ENCODE results near the gene NRDE2.

The NRDE2 gene

DNA sequence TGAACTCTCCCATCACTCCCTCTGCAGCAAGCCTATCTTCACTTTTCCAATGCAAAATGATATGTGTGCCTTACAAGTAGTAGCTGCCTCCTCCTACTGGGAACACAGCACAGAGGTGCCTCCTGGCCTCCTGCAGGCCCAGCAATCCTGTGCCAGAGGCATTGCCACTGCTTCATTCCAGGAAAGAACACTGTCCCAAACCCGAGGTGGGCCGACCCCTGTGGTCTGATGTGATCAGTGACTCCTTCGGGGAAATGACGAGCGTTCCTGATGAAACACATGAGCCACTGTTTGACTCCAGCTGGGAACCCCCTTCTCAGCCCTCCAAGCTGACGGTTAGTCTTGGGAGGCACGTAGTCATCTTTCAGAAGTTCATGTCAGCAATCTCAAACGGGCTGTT is 55.9 kb downstream of the NRDE2 start:
- H4K20me1 ChIP-seq (ENCODE audit: insufficient read depth, low read length), result no peaks in the 10 kb centered on the region
- H3K4me1 ChIP-seq (ENCODE audit: low read length), result no peaks in the 10 kb centered on the region
- H3K9me2 ChIP-seq (replicated peaks; ENCODE audit: insufficient read depth, low read length), result no peaks in the 10 kb centered on the region
- no peak overlapping the region for H3K27ac ChIP-seq (ENCODE audit: low read length)
- no peak for DNase-seq
- TF ChIP-seq, protein P1, sequence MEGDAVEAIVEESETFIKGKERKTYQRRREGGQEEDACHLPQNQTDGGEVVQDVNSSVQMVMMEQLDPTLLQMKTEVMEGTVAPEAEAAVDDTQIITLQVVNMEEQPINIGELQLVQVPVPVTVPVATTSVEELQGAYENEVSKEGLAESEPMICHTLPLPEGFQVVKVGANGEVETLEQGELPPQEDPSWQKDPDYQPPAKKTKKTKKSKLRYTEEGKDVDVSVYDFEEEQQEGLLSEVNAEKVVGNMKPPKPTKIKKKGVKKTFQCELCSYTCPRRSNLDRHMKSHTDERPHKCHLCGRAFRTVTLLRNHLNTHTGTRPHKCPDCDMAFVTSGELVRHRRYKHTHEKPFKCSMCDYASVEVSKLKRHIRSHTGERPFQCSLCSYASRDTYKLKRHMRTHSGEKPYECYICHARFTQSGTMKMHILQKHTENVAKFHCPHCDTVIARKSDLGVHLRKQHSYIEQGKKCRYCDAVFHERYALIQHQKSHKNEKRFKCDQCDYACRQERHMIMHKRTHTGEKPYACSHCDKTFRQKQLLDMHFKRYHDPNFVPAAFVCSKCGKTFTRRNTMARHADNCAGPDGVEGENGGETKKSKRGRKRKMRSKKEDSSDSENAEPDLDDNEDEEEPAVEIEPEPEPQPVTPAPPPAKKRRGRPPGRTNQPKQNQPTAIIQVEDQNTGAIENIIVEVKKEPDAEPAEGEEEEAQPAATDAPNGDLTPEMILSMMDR (IDR thresholded peaks at IDR 0.05; ENCODE audit: low read length), result no peak
- TF ChIP-seq EZH2 (optimal IDR thresholded peaks at IDR 0.05; ENCODE audit: low read depth, low read length) (no peak), EZH2phosphoT487 (IDR thresholded peaks at IDR 0.05; ENCODE audit: low read length) (no peak)
- no peak overlapping the region for H2AFZ ChIP-seq (ENCODE audit: low read length)
- no peak overlapping the region for H3K4me2 ChIP-seq (ENCODE audit: low read depth, low read length)
- H3K9me3 ChIP-seq (replicated peaks; ENCODE audit: insufficient read depth, low read length), result no peaks in the 10 kb centered on the region
- no peaks in the 10 kb centered on the region for H3K36me3 ChIP-seq (replicated peaks; ENCODE audit: insufficient read depth, low read length)
- H3K4me3 ChIP-seq (ENCODE audit: low read length), result no peak overlapping the region
- H3K27me3 ChIP-seq (replicated peaks; ENCODE audit: insufficient read depth, low read length), result no peaks in the 10 kb centered on the region
- H3F3A ChIP-seq (ENCODE audit: insufficient read depth, low read length), result no peaks in the 10 kb centered on the region
- H3K79me2 ChIP-seq (ENCODE audit: low read length), result no peaks in the 10 kb centered on the region
- no peak overlapping the region for H3K9ac ChIP-seq (ENCODE audit: low read length)

DNA sequence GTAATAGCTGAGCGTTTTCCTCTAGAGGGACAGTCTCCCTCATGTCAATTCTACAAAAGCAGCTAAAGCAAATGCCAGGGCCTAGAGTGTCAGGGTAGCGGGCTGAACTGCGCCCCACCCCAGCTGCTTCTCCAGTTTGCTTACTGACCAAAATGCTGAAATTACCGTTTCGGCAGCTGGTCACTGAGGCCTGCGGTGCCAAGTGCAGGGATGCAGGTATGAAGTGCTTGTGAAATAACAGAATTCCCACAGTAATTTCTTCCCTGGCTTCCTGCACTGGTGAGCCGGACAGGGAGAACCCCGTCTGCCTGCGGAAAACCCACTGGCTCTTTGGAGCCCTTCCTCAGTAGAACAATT is 56.3 kb downstream of the NRDE2 start:
- H3K9me3 ChIP-seq (replicated peaks; ENCODE audit: insufficient read depth, low read length), result no peaks in the 10 kb centered on the region
- no peak overlapping the region for H3K27ac ChIP-seq (ENCODE audit: low read length)
- H2AFZ ChIP-seq (ENCODE audit: low read length), result no peak overlapping the region
- H3K9me2 ChIP-seq (replicated peaks; ENCODE audit: insufficient read depth, low read length), result no peaks in the 10 kb centered on the region
- DNase-seq, result no peak
- no peaks in the 10 kb centered on the region for H3K27me3 ChIP-seq (replicated peaks; ENCODE audit: insufficient read depth, low read length)
- no peak overlapping the region for H3K9ac ChIP-seq (ENCODE audit: low read length)
- no peaks in the 10 kb centered on the region for H4K20me1 ChIP-seq (ENCODE audit: insufficient read depth, low read length)
- no peak for TF ChIP-seq EZH2 (optimal IDR thresholded peaks at IDR 0.05; ENCODE audit: low read depth, low read length)
- no peak for TF ChIP-seq EZH2phosphoT487 (IDR thresholded peaks at IDR 0.05; ENCODE audit: low read length)
- TF ChIP-seq, protein P1 (IDR thresholded peaks at IDR 0.05; ENCODE audit: low read length), result no peak
- no peaks in the 10 kb centered on the region for H3F3A ChIP-seq (ENCODE audit: insufficient read depth, low read length)
- no peaks in the 10 kb centered on the region for H3K4me1 ChIP-seq (ENCODE audit: low read length)
- H3K36me3 ChIP-seq (replicated peaks; ENCODE audit: insufficient read depth, low read length), result no peaks in the 10 kb centered on the region; the same call in 1 of the 2 replicates
- no peak overlapping the region for H3K4me3 ChIP-seq (ENCODE audit: low read length)
- no peak overlapping the region for H3K4me2 ChIP-seq (ENCODE audit: low read depth, low read length)
- H3K79me2 ChIP-seq (ENCODE audit: low read length), result no peaks in the 10 kb centered on the region

DNA sequence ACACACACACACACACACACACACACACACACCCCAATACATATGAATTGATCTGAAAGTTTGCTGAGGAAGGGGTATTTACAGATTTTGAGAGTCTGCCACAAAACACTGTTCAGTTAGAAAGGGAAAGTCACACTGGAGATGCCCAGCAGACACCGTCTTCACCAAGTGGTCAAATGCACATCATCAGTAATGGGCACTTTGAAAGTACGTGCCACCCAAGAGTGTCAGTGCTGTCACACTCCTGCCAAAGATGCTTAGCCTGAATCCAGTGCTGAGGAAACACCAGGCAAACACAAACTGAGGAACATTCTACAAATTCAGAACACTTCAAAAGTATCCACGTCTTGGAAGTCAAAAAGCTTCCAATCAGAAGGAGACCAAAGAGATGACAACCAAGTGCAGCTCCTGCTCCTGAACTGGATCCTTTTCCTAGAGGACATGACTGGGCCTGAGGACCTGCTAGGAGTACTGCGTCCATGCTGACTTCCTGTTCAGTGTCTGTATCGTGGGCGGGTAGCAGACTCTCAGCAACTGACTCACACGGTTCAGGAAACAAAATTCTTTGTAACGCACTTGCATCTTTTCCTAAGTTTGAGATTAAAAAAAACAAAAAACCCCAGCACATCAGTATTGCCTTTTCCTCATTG is 56.8 kb downstream of the NRDE2 start:
- no peaks in the 10 kb centered on the region for H3K4me1 ChIP-seq (ENCODE audit: low read length)
- no peak for TF ChIP-seq EZH2phosphoT487 (IDR thresholded peaks at IDR 0.05; ENCODE audit: low read length)
- TF ChIP-seq EZH2 (optimal IDR thresholded peaks at IDR 0.05; ENCODE audit: low read depth, low read length), result no peak
- TF ChIP-seq, protein P1 (IDR thresholded peaks at IDR 0.05; ENCODE audit: low read length), result no peak
- no peaks in the 10 kb centered on the region for H3K27me3 ChIP-seq (replicated peaks; ENCODE audit: insufficient read depth, low read length)
- H3K4me3 ChIP-seq (ENCODE audit: low read length), result no peak overlapping the region
- no peak overlapping the region for H3K4me2 ChIP-seq (ENCODE audit: low read depth, low read length)
- no peak overlapping the region for H2AFZ ChIP-seq (ENCODE audit: low read length)
- no peak for DNase-seq
- no peak overlapping the region for H3K27ac ChIP-seq (ENCODE audit: low read length)
- H3K79me2 ChIP-seq (ENCODE audit: low read length), result no peaks in the 10 kb centered on the region
- H3K36me3 ChIP-seq (replicated peaks; ENCODE audit: insufficient read depth, low read length), result no peaks in the 10 kb centered on the region; the same call in 1 of the 2 replicates
- H3K9me2 ChIP-seq (replicated peaks; ENCODE audit: insufficient read depth, low read length), result no peaks in the 10 kb centered on the region
- H3K9me3 ChIP-seq (replicated peaks; ENCODE audit: insufficient read depth, low read length), result no peaks in the 10 kb centered on the region
- H4K20me1 ChIP-seq (ENCODE audit: insufficient read depth, low read length), result no peaks in the 10 kb centered on the region
- H3F3A ChIP-seq (ENCODE audit: insufficient read depth, low read length), result no peaks in the 10 kb centered on the region
- H3K9ac ChIP-seq (ENCODE audit: low read length), result no peak overlapping the region

All from MM.1S (cell line).